Gastroesophageal sphincter (tissue), 3 donors: ENCODE results near the gene CPT1B.

Experiments used
- CTCF ChIP-seq, 4 experiments: fragments of 200-600 bp in 2 of 4; fragments of 450-650 bp in 2 of 4; sonication (generic) in 1 of 4; IDR thresholded peaks; one replicate each; pipeline ENCODE4 v1.5.1; 2017 to 2019; ENCODE audit warnings: antibody characterized with exemption in 4 of 4, mild to moderate bottlenecking in 2 of 4, moderate library complexity in 2 of 4
- EP300 ChIP-seq: sonication (generic); formaldehyde crosslinking; IDR thresholded peaks from one replicate; pipeline ENCODE4 v1.6.1; 2017; ENCODE audit warnings: antibody characterized with exemption, mild to moderate bottlenecking

DNA sequence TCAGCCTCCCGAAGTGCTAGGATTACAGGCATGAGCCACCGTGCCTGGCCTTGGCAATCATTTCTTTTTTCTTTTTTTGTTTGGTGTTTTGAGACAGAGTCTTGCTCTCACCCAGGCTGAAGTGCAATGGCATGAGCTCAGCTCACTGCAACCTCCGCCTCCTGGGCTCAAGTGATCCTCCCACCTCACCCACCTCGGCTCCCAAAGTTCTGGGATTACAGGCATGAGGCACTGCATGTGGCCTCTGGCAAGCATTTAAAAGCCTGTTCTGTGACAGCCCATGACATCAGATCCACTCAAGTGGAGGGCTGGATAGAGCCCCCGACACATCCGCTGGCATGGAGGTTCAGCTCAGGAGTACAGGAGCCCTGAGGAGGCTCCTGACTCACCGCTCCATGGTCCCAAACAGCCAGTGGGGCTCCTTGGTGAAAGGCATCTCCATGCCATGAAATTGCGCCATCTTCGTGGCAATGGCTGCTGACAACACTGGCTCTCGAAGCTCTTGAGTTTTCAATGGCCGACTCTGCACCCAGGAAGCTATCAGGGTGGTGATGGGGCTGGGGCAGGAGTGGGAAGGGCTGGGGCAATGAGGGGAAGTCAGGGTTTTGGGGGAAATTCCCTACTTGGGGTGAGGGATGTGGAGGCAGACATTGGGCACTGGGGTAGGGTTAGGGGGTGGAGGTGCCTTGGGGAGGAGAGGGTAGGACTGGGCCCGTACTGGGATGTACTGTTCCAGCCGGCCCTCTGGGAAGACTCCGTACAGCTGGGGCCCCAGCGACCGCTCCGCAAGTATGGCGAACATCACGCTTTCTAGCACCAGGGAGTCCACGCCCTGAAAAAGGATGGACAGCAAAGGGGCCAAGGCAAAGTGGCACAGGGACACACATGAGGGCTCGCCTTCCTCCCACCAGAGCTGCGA, 3.1 kb upstream of the CPT1B start:
- no peak for TF ChIP-seq EP300
- TF ChIP-seq CTCF (IDR thresholded peaks at IDR 0.05) = no peak
